Measurements from ENCODE around the gene TMEM63B. TPM values are rescaled to one million over a fixed set of nuclear protein-coding genes. Genes with fewer than 3 reads are reported as not detected.
A peak's percentile ranks its signal among the peaks of the same experiment; 100 is the strongest.

TMEM63B gene
- total RNA-seq, 4 donors from 2014 or later = 21.6 to 41.7 (median 29.3) TPM

- WGBS, 2 donors = 93 to 94% methylated on average over 2 of the region's 2 CpGs
- H3K36me3 ChIP-seq = no peaks in the 10 kb centered on the region
- no peak for DNase-seq
- peak overlapping the region in 1 of 3 donors; percentile 61 for H3K27ac ChIP-seq
- intact Hi-C loops (cut with DNase I) = no loop called here
- H3K27me3 ChIP-seq = no peaks in the 10 kb centered on the region
- peaks cover 70 to 75% of the 10 kb centered on the region in 2 donors for H3K4me1 ChIP-seq
- no peak overlapping the region for H3K4me3 ChIP-seq (replicated peaks in 1 of 3)
- H3K9me3 ChIP-seq = no peaks in the 10 kb centered on the region
- TF ChIP-seq CTCF (IDR thresholded peaks at IDR 0.05) (no peak), POLR2A (IDR thresholded peaks at IDR 0.05) (no peak)
Observed at GRCh38 chr6:44123544-44123943, 3.8 kb upstream of the TMEM63B start.

GRCh38 chr6:44126320-44127149, 819 bp upstream of the TMEM63B start:
- H3K9me3 ChIP-seq = no peaks in the 10 kb centered on the region
- H3K27ac ChIP-seq = peak overlapping the region; percentile 58 to 90 (median 86)
- H3K27me3 ChIP-seq = no peaks in the 10 kb centered on the region
- H3K4me1 ChIP-seq = peaks cover 48 to 53% of the 10 kb centered on the region in 2 donors
- intact Hi-C loops (cut with DNase I) = no loop called here
- TF ChIP-seq CTCF (IDR thresholded peaks at IDR 0.05) (no peak), POLR2A (IDR thresholded peaks at IDR 0.05) (no peak)
- H3K4me3 ChIP-seq (replicated peaks in 1 of 3) = peak overlapping the region; percentile 20 to 96 (median 44)
- DNase-seq = peak; percentile 50
- H3K36me3 ChIP-seq = no peaks in the 10 kb centered on the region
- whole genome bisulfite sequencing, 2 donors = 2 to 8% methylated on average over 8 to 29 of the region's 31 CpGs

- Histone ChIP-seq H3K4me3 (replicated peaks in 1 of 3) (peak overlapping the region; percentile 63 to 96 (median 63)), H3K9me3 (no peaks in the 10 kb centered on the region), H3K27ac (peak overlapping the region in 2 of 3 donors; percentile 55 to 86), H3K4me1 (peaks cover 33 to 35% of the 10 kb centered on the region in 2 donors), H3K27me3 (no peaks in the 10 kb centered on the region), H3K36me3 (no peaks in the 10 kb centered on the region)
- intact Hi-C loops (cut with DNase I) = no loop called here
- DNase-seq = peak; percentile 44 to 54
- WGBS, 2 donors = 5 to 10% methylated on average over 27 to 41 of the region's 49 CpGs
- TF ChIP-seq POLR2A (IDR thresholded peaks at IDR 0.05) (no peak), CTCF (IDR thresholded peaks at IDR 0.05) (peak in 3 of 6 experiments; percentile 19 to 32 (median 28))
Observed at GRCh38 chr6:44128020-44128917, 915 bp downstream of the TMEM63B start.

DNA sequence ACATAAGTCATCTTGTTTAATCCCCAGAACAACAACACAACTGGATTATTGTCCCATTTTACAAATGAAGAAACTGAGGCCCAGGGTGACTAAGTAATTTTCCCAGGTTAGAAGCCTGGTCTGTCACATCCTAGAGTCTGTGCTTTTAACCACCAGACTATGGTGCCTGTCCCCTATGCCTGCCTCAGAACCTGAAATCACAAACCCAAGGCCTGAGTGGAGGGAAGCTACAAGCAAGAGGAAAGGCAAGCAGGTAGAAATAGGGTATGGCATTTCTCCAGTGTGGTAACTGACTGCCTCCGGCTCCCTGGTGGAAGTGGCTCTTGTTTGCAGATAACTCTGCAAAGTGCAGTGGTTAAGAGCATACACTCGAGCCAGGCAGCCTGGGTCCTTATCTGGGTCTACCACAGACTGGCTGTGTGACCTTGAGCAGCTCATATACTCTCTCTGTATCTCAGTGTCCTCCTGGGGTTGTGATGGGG, 2.5 kb downstream of the TMEM63B start:
- Histone ChIP-seq H3K9me3 (no peaks in the 10 kb centered on the region), H3K27ac (no peak overlapping the region), H3K36me3 (peaks cover 0 to 4% of the 10 kb centered on the region in 2 donors), H3K4me1 (peaks cover 20 to 24% of the 10 kb centered on the region in 2 donors), H3K4me3 (replicated peaks in 1 of 3) (no peak overlapping the region), H3K27me3 (no peaks in the 10 kb centered on the region)
- no peak for DNase-seq
- intact Hi-C loops (cut with DNase I) = no loop called here
- TF ChIP-seq CTCF (IDR thresholded peaks at IDR 0.05) (no peak), POLR2A (IDR thresholded peaks at IDR 0.05) (no peak)
- WGBS, 2 donors = 86 to 92% methylated on average over 2 of the region's 2 CpGs

Data from thyroid gland (tissue), 4 donors.